Nephron (organoid): Measurements from ENCODE around the gene SH3YL1.
"Not testable (repeated sequence)": the region's sequence is repeated elsewhere in the genome, so short reads cannot be mapped to it uniquely, and the experiment has no call there.

ENCODE experiments used
- H3K27ac Mint-ChIP-seq, 3 experiments: 2 replicates each; pipeline ENCODE4 v1.8.0; 2020; ENCODE audit warnings: mixed read lengths in 3 of 3, mild to moderate bottlenecking in 2 of 3, moderate library complexity in 1 of 3
- H3K27me3 Mint-ChIP-seq: 2 replicates; pipeline ENCODE4 v1.8.0; 2021; ENCODE audit warnings: low read depth, mild to moderate bottlenecking, moderate library complexity, mixed read lengths
- H3K36me3 Mint-ChIP-seq: 2 replicates; pipeline ENCODE4 v1.8.0; 2020; ENCODE audit warnings: low read depth, mixed read lengths
- H3K4me1 Mint-ChIP-seq: 2 replicates; pipeline ENCODE4 v1.8.0; 2020; ENCODE audit warnings: mixed read lengths
- H3K4me3 Mint-ChIP-seq, 3 experiments: 2 replicates each; pipeline ENCODE4 v1.8.0; 2020; ENCODE audit warnings: mild to moderate bottlenecking in 3 of 3, mixed read lengths in 3 of 3, moderate library complexity in 2 of 3
- H3K9me3 Mint-ChIP-seq: 2 replicates; pipeline ENCODE4 v1.8.0; 2020; ENCODE audit warnings: mixed read lengths
- CTCF ChIP-seq, 3 experiments: fragments of 200-600 bp; sonication (generic); IDR thresholded peaks; one replicate each; pipeline ENCODE4 v1.5.0; 2021; ENCODE audit warnings: antibody characterized with exemption in 3 of 3; ENCODE audit not compliant: unreplicated experiment in 3 of 3

The SH3YL1 gene

GRCh38 chr2:177733-178132 lies 86.1 kb downstream of the SH3YL1 start:
- H3K36me3 Mint-ChIP-seq, result no peaks in the 10 kb centered on the region
- TF ChIP-seq CTCF (IDR thresholded peaks at IDR 0.05; ENCODE audit: unreplicated experiment in 3 of 3), result no peak
- peaks cover 11% of the 10 kb centered on the region for H3K27me3 Mint-ChIP-seq
- H3K27ac Mint-ChIP-seq, result no peak overlapping the region
- H3K9me3 Mint-ChIP-seq, result peaks cover 4% of the 10 kb centered on the region
- peaks cover 19% of the 10 kb centered on the region for H3K4me1 Mint-ChIP-seq
- no peak overlapping the region for H3K4me3 Mint-ChIP-seq

- Mint-ChIP-seq H3K27ac (no peak overlapping the region), H3K4me3 (no peak overlapping the region), H3K9me3 (peaks cover 4% of the 10 kb centered on the region), H3K4me1 (peaks cover 19% of the 10 kb centered on the region), H3K36me3 (no peaks in the 10 kb centered on the region), H3K27me3 (peaks cover 14% of the 10 kb centered on the region)
- TF ChIP-seq CTCF (IDR thresholded peaks at IDR 0.05; ENCODE audit: unreplicated experiment in 3 of 3), result no peak
Observed at GRCh38 chr2:176917-177316, 86.9 kb downstream of the SH3YL1 start.

DNA sequence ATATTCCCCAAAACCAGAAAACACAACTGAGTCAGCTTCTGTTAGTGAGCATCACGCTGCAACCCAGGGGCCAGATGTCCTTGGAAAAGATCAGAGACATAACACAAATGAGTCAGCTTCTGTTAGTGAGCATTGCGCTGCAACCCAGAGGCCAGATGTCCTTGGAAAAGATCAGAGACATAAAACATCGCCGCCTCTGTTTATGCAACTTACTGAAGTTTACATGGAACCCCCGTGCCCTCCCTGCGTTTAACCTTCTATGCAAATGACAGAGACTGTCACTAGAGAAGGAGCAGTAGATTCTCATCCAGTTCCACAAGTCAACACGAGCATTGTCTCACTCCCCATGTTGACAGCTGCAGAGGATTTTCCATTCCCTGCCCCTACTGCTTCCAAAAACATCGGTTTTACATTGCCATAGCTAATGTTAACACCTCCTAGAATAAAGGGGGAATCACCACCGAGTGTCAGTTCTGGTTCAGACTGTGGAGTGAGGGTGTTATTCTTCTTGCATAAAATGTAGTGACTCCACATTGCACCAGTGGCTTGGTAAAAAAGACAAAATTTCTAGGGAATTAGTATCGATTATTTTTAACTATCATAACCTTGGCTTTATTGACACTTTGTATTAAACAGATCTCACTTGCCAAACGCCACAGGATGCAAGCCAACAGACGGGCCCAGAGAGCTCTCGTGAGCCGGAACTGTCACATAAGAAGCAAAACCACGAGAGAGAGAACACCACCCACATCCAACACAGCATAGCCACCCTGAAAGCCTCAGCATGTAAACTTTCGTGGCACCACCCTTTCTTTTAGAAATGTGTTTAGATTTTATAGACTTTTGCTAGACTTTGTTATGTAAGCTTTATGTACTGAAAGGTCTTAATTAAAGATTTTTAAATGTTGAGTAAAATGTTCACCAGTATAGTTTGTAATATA lies 87.7 kb downstream of the SH3YL1 start:
- peaks cover 15% of the 10 kb centered on the region for H3K27me3 Mint-ChIP-seq
- no peak for TF ChIP-seq CTCF (IDR thresholded peaks at IDR 0.05; ENCODE audit: unreplicated experiment in 3 of 3)
- H3K27ac Mint-ChIP-seq, result peak overlapping the region in 1 of 3 experiments; percentile 77
- peak overlapping the region in 1 of 3 experiments; percentile 17 for H3K4me3 Mint-ChIP-seq
- H3K9me3 Mint-ChIP-seq, result peaks cover 4% of the 10 kb centered on the region
- H3K36me3 Mint-ChIP-seq, result no peaks in the 10 kb centered on the region
- H3K4me1 Mint-ChIP-seq, result peaks cover 19% of the 10 kb centered on the region

DNA sequence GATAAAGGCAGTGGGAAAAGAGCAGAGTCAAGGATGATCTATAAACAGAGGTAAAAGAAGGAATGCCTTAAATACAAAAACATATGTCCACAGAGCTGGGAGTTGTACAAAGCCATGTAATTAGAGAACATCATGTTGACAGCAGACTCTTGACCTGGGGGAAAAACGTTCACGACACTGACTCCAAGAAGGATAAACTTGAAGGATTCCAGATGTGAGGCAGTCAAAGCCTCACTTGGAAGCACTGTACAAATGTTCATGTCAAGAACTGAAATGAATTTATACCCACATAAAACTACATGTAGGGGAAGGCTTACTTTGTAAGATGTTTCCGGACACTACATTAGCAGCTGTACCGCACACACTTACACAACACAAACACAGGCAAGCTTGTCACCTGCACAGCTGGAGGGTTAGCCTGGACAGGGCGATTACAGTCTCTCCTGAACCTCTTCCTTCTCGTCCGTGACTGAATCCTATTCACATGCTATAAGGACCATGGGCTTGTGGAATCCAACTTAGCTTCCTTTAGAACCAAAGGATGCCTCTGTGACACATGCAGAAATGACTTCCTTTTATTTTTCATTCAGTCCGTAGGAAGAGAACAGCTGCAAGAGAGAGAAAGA lies 88.6 kb downstream of the SH3YL1 start:
- no peak for TF ChIP-seq CTCF (IDR thresholded peaks at IDR 0.05; ENCODE audit: unreplicated experiment in 3 of 3)
- Mint-ChIP-seq H3K4me1 (peaks cover 19% of the 10 kb centered on the region), H3K27me3 (peaks cover 15% of the 10 kb centered on the region), H3K9me3 (peaks cover 4% of the 10 kb centered on the region), H3K4me3 (no peak overlapping the region), H3K36me3 (no peaks in the 10 kb centered on the region), H3K27ac (peak overlapping the region in 2 of 3 experiments; percentile 10 to 77)

- peak in 2 of 3 experiments; percentile 16 to 35 for TF ChIP-seq CTCF (IDR thresholded peaks at IDR 0.05; ENCODE audit: unreplicated experiment in 3 of 3)
- not testable (repeated sequence) for H3K9me3 Mint-ChIP-seq, H3K27ac Mint-ChIP-seq, H3K36me3 Mint-ChIP-seq, H3K4me3 Mint-ChIP-seq
- H3K27me3 Mint-ChIP-seq, result peaks cover 12% of the 10 kb centered on the region
- peaks cover 19% of the 10 kb centered on the region for H3K4me1 Mint-ChIP-seq
Observed at GRCh38 chr2:172120-172519, 91.7 kb downstream of the SH3YL1 start.
